Heart left ventricle (tissue), 16 donors: ENCODE results near the gene FHIP1A. TPM values are rescaled to one million over a fixed set of nuclear protein-coding genes. Genes with fewer than 3 reads are reported as not detected.

Experiments used
- ATAC-seq, 4 donors: fragments of 200-7000 bp; cut with Tn5 transposase; one replicate each; pipeline ENCODE4 v1.9.1; 2020 to 2022; ENCODE audit warnings: moderate library complexity in 4 of 4, mild to moderate bottlenecking in 3 of 4, moderate number of reproducible peaks in 1 of 4
- DNase-seq, 5 donors: peaks; one replicate each; pipeline ENCODE4 v3.0.0-alpha.2; 2020
- H3K27ac ChIP-seq, 12 donors: fragments of 200-600 bp; sonication (generic) in 4 of 12; one replicate each; pipeline versions ENCODE4 v1.5.0 to v1.8.0; 2016 to 2022; ENCODE audit warnings: mild to moderate bottlenecking in 2 of 12
- H3K27me3 ChIP-seq, 9 donors: fragments of 200-600 bp; sonication (generic) in 2 of 9; one replicate each; pipeline versions ENCODE4 v1.5.1 to v1.8.0; 2016 to 2022; ENCODE audit warnings: mild to moderate bottlenecking in 3 of 9
- H3K36me3 ChIP-seq, 9 donors: fragments of 200-600 bp; sonication (generic) in 2 of 9; one replicate each; pipeline versions ENCODE4 v1.5.0 to v1.8.0; 2018 to 2022; ENCODE audit warnings: mild to moderate bottlenecking in 2 of 9
- H3K4me1 ChIP-seq, 12 donors: fragments of 200-600 bp; sonication (generic) in 4 of 12; one replicate each; pipeline versions ENCODE4 v1.5.0 to v1.8.0; 2016 to 2022; ENCODE audit warnings: mild to moderate bottlenecking in 3 of 12
- H3K4me3 ChIP-seq, 12 donors: fragments of 200-600 bp; sonication (generic) in 4 of 12; one replicate each; pipeline versions ENCODE4 v1.5.0 to v1.8.0; 2017 to 2022; ENCODE audit warnings: mild to moderate bottlenecking in 9 of 12, moderate library complexity in 4 of 12
- H3K9me3 ChIP-seq, 12 donors: fragments of 200-600 bp; sonication (generic) in 4 of 12; one replicate each; pipeline versions ENCODE4 v1.5.0 to v1.8.0; 2016 to 2022; ENCODE audit warnings: mild to moderate bottlenecking in 1 of 12
- POLR2A ChIP-seq, 2 donors: fragments of 450-650 bp; IDR thresholded peaks; one replicate each; pipeline ENCODE4 v1.6.1; 2017; ENCODE audit warnings: antibody characterized with exemption in 2 of 2, mild to moderate bottlenecking in 2 of 2, moderate library complexity in 2 of 2
- WGBS, 4 donors: extraction: QIAGEN DNeasy Blood & Tissue Kit in 2 of 4; methylation state at CpG; one replicate each; pipeline versions ENCODE4 v1.1.5 to v1.1.7; 2013 to 2018; 5-methylcytosine and 5-hydroxymethylcytosine counted together
- intact Hi-C, 10 donors: fragments of 100-400 bp; cut with DNase I; formaldehyde crosslinking; loops; one replicate each; pipeline versions ENCODE4 v1.11.1 to v1.14.2; 2022
- polyA plus RNA-seq, 2 donors: library from polyadenylated mRNA; stranded (reverse); fragments of 200-250 nt; gene quantifications; one replicate each; pipeline ENCODE4 v1.2.3, GENCODE V29; 2013
- total RNA-seq, 9 donors: library from RNA; depleted of rRNA in 2 of 9; stranded (reverse); fragments of >200 nt in 2 of 9; fragmentation: NEBNext Ultra II Directional in 3 of 9; extraction: Animal tissue kit (Norgen Biotek cat#: 25700) in 3 of 9; gene quantifications; one replicate each; pipeline versions ENCODE4 v1.1.0 to v1.2.4, GENCODE V29; 2016 to 2023
- TF ChIP-seq, protein P1 (sequence below), 12 donors: fragments of 200-600 bp; sonication (generic) in 4 of 12; IDR thresholded peaks; one replicate each; pipeline versions ENCODE4 v1.5.0 to v1.8.0; 2018 to 2022; ENCODE audit warnings: antibody characterized with exemption in 12 of 12, mild to moderate bottlenecking in 5 of 12
- donor health status: ischemic (EF 13 %, LVEDD 7.1; RV severe dilation, severe dysfunction).
- donor health status: healthy with polysubstance abuse.
- donor health status: DM: no; HTN: yes; CAD: no.
- donor health status: DM: no; HTN: no; CAD: no.
- donor health status: ischemic (EF 25% LVEDD 6.9; RV normal size, moderate dysfunction).
- donor health status: ischemic (EF 25% LVEDD 5.7; RV mildly dilated, moderate dysfunction).
- donor health status: healthy.
- donor health status: DM: yes; HTN: yes; CAD: no.
- donor health status: ischemic (EF 35%, LVEDD 5.7; RV mildly dilated, moderate dysfunction).
- donor health status: nonischemic (EF 11% LVEDD 7.7; RV severe dilation, severe dysfunction).
- donor health status: DM: yes; HTN: yes; CAD: no.
- donor health status: PGD.
- donor health status: ischemic (EF 29% LVEDD 5.4; RV normal size, mild dysfunction).
- donor health status: nonischemic (EF 23%, LVEDD 6.1; RV moderate dilation, normal function).

The FHIP1A gene
- total and polyA plus RNA-seq, 11 donors: 3.7 to 32.0 (median 23.6) TPM

DNA sequence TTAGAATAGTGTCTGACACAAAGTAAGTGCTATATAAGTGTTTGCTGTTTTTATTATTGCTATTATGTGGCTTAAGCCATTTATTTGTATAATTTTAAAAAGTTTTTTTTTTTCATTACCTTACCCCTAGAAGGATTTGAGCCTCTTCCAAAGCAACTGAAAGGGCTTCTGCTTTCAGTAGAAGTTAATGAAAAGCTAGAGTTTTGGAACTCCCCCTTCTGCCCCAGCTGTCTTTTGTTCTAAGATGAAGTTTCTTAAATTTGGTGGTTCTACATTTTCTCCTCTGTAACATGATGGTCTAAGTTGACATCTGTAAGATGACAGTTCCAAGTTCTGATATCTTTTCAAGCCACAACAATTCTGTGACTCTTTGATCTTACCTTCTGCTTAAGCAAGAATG lies 30.3 kb downstream of the FHIP1A start:
- H3K36me3 ChIP-seq: no peaks in the 10 kb centered on the region
- intact Hi-C loops: no loop called here
- no peak for TF ChIP-seq POLR2A (IDR thresholded peaks at IDR 0.05)
- TF ChIP-seq, protein P1, sequence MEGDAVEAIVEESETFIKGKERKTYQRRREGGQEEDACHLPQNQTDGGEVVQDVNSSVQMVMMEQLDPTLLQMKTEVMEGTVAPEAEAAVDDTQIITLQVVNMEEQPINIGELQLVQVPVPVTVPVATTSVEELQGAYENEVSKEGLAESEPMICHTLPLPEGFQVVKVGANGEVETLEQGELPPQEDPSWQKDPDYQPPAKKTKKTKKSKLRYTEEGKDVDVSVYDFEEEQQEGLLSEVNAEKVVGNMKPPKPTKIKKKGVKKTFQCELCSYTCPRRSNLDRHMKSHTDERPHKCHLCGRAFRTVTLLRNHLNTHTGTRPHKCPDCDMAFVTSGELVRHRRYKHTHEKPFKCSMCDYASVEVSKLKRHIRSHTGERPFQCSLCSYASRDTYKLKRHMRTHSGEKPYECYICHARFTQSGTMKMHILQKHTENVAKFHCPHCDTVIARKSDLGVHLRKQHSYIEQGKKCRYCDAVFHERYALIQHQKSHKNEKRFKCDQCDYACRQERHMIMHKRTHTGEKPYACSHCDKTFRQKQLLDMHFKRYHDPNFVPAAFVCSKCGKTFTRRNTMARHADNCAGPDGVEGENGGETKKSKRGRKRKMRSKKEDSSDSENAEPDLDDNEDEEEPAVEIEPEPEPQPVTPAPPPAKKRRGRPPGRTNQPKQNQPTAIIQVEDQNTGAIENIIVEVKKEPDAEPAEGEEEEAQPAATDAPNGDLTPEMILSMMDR (IDR thresholded peaks at IDR 0.05): no peak
- ATAC-seq: no peak
- H3K27ac ChIP-seq: no peak overlapping the region
- no peaks in the 10 kb centered on the region for H3K27me3 ChIP-seq
- H3K4me1 ChIP-seq: peaks cover 0 to 5% (median 0%) of the 10 kb centered on the region in 12 donors
- H3K9me3 ChIP-seq: no peaks in the 10 kb centered on the region
- no peak overlapping the region for H3K4me3 ChIP-seq
- DNase-seq: no peak

DNA sequence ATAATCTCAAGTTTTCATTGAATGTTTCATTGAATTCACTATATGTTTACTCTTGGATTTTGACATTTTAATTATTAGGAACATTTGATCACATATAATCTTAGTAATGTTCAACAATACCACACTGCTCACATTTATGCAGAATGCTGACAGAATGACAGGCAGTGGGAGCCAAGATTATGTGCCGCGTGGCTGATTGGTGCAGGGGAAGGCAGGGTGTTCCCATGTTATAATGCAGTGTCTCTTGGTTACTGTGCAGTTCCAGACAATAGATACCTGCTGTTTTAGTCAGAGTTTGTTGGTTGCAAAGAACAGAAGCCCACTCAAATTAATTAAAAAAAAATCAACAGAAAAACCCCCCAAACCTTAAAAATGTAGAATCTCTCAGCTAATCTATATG lies 33.0 kb downstream of the FHIP1A start:
- peak in 3 of 4 donors; percentile 51 to 58 (median 52) for ATAC-seq
- Histone ChIP-seq H3K4me1 (peaks cover 0 to 5% (median 0%) of the 10 kb centered on the region in 12 donors), H3K27me3 (peaks cover 0 to 3% (median 0%) of the 10 kb centered on the region in 9 donors), H3K36me3 (no peaks in the 10 kb centered on the region), H3K27ac (no peak overlapping the region), H3K9me3 (no peaks in the 10 kb centered on the region), H3K4me3 (no peak overlapping the region)
- WGBS, 4 donors: 74 to 92% (median 83%) methylated on average over 2 of the region's 2 CpGs
- TF ChIP-seq POLR2A (IDR thresholded peaks at IDR 0.05): no peak
- TF ChIP-seq, protein P1 (IDR thresholded peaks at IDR 0.05): no peak
- no peak for DNase-seq
- intact Hi-C loops: no loop called here

DNA sequence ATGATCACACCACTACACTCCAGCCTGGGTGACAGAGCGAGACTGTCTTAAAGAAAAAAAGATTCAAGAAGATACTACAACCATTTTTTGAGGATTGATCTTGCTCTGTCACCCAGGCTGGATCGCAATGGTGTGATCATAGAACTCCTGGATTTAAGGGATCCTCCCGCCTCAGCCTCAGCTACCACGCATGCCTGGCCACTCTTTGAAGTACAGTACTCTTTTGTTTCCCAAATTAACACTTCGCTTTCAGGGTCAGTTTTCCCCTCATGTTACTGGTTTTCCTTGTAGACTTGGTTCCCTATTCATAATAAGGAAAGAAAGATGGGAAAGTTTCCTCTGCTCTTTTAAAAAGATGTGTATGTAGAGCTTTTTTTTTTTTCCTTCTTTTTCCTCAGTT lies 34.3 kb downstream of the FHIP1A start:
- H3K36me3 ChIP-seq: no peaks in the 10 kb centered on the region
- H3K27me3 ChIP-seq: peaks cover 0 to 3% (median 0%) of the 10 kb centered on the region in 9 donors
- intact Hi-C loops: no loop called here
- ATAC-seq: no peak
- WGBS, 4 donors: 63 to 79% (median 67%) methylated on average over 5 of the region's 5 CpGs
- no peak for DNase-seq
- no peak overlapping the region for H3K27ac ChIP-seq
- no peak overlapping the region for H3K4me3 ChIP-seq
- TF ChIP-seq POLR2A (IDR thresholded peaks at IDR 0.05): no peak
- TF ChIP-seq, protein P1 (IDR thresholded peaks at IDR 0.05): no peak
- no peaks in the 10 kb centered on the region for H3K9me3 ChIP-seq
- H3K4me1 ChIP-seq: peaks cover 0 to 5% (median 0%) of the 10 kb centered on the region in 12 donors

DNA sequence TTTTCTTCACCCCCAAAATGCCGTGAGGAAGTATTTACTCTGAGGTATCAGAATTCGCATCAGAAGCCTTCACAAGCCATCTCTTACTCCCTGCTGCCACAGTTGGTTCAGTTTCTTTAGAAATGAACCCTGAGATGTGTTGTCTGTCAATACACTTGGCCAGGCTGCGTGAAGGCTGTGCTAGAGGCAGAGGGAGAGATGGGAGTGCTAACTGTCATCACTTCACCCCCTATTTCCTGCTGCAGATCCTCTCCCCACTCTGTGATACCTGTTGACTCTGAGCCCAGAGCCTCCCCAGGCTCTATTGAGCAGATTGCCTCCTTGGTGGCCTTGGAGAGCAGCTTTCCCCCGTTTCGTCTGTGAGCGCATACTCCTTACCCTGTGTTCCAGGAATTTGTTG lies 34.8 kb downstream of the FHIP1A start:
- intact Hi-C loops: no loop called here
- Histone ChIP-seq H3K27me3 (peaks cover 0 to 3% (median 0%) of the 10 kb centered on the region in 9 donors), H3K9me3 (no peaks in the 10 kb centered on the region), H3K4me3 (no peak overlapping the region), H3K27ac (no peak overlapping the region), H3K36me3 (no peaks in the 10 kb centered on the region), H3K4me1 (peaks cover 0 to 5% (median 0%) of the 10 kb centered on the region in 12 donors)
- ATAC-seq (no peak), DNase-seq (no peak)
- TF ChIP-seq POLR2A (IDR thresholded peaks at IDR 0.05): no peak
- TF ChIP-seq, protein P1 (IDR thresholded peaks at IDR 0.05): no peak
- WGBS, 4 donors: 57 to 72% (median 67%) methylated on average over 6 of the region's 6 CpGs
